HG02973 (cell line): ENCODE data around the gene NMUR1.
"Not testable (repeated sequence)": the region's sequence is repeated elsewhere in the genome, so short reads cannot be mapped to it uniquely, and the experiment has no call there.

Experiments used
- ATAC-seq: cut with Tn5 transposase; IDR thresholded peaks from one replicate; pipeline ENCODE4 v1.9.1; 2021; ENCODE audit warnings: moderate library complexity; ENCODE audit not compliant: unreplicated experiment

The NMUR1 gene, protein sequence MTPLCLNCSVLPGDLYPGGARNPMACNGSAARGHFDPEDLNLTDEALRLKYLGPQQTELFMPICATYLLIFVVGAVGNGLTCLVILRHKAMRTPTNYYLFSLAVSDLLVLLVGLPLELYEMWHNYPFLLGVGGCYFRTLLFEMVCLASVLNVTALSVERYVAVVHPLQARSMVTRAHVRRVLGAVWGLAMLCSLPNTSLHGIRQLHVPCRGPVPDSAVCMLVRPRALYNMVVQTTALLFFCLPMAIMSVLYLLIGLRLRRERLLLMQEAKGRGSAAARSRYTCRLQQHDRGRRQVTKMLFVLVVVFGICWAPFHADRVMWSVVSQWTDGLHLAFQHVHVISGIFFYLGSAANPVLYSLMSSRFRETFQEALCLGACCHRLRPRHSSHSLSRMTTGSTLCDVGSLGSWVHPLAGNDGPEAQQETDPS

DNA sequence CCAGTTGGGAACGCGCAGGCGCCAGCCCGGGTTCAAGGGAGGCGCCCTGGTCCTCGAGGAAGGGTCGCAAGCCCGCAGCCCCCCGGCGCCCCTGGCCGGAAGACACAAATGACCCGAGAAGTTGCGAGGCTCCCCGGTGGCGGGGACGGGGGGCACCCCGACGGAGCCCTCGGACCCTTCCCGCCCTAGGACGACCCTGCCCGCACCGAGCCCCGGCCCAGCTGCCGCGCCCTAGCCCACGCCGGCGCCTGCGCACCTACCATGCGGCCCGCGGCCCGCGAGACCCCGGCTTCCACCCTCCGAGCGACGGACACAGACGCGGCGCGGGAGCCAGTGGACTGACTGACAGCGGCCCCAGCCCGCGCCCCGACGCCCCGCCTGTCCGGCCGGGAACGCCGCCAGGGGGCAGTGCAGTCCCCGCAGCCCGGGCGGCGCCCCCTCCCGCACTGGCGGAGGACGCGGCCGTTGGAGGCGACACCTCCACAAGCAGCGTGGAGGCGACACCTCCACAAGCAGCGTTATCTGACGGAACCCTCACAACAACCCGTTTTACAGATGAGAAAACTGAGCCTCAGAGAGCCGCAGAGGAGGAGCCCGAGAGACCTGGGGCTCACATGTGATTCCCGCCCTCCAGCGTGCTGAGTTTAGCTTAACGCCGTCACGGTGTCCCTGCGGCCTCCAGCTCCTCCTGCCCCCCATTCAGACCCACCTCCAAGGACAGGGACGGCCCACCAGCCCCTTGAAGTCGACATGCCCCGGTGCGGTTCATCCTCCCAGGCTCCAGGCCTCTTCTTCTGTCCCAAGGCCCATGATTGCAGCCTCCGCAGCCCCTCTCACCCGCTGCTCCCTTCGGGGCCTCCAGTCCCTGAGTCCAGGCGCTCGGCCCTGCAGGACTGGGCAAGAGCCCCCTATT, at the start of gene NMUR1:
NMUR1 (minus strand) TSS at position 347 of the 913 bp plus-strand sequence; CDS start at position 263, 84 bp downstream.
- ATAC-seq: no peak

GRCh38 chr2:231579560-231579959, 49.3 kb upstream of the NMUR1 start:
- ATAC-seq: no peak

GRCh38 chr2:231578655-231579054, 48.4 kb upstream of the NMUR1 start:
- ATAC-seq: not testable (repeated sequence)

DNA sequence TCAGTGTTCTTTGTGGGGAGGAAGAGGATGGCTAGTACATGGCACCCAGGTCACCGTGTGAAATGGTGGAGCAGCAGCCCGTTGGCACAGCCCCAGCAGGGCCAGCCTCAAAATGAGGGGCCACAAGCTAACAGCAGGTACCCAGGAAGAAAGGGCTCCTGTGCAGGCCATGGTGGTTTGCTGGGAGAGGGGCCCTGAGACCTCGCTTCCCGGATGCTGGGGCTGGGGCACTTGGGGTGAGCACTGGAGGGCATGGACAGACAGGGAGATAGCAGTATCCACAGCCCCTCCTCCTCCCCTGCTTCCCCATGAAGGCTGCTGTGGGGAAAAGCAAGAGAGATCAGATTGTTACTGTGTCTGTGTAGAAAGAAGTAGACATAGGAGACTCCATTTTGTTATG, 46.2 kb upstream of the NMUR1 start:
- no peak for ATAC-seq

GRCh38 chr2:231575612-231576256, 45.5 kb upstream of the NMUR1 start:
- ATAC-seq: no peak

- no peak for ATAC-seq
Measured at GRCh38 chr2:231573698-231574421, 43.6 kb upstream of the NMUR1 start.

- no peak for ATAC-seq
Measured at GRCh38 chr2:231573096-231573495, 42.9 kb upstream of the NMUR1 start.

DNA sequence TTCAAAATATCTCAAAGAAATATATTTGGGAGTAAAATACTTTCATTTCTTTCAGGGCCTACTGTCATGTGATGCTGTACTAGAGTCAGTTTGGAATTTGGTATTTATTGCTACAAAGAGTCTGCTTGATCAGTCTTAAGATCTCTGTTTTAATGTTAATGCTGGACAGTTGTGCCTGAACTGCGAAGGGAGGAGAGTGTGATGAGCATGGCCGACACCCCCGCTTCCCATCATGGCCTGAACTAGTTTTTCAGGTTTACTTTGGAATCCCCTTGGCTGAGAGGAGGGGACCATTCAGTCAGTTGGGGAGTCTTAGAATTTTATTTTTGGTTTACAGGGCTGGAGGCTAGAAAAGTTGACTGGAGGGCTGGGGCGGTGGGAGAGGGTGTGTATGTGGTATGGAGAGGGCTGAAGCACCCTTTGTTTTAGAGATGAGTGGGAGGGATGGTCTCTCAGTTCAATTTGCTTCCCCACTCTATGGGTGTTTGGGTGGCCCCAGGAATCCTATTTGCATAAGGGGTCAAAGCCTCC, 41.5 kb upstream of the NMUR1 start:
- no peak for ATAC-seq

- ATAC-seq: not testable (repeated sequence)
Measured at GRCh38 chr2:231570915-231571314, 40.7 kb upstream of the NMUR1 start.

DNA sequence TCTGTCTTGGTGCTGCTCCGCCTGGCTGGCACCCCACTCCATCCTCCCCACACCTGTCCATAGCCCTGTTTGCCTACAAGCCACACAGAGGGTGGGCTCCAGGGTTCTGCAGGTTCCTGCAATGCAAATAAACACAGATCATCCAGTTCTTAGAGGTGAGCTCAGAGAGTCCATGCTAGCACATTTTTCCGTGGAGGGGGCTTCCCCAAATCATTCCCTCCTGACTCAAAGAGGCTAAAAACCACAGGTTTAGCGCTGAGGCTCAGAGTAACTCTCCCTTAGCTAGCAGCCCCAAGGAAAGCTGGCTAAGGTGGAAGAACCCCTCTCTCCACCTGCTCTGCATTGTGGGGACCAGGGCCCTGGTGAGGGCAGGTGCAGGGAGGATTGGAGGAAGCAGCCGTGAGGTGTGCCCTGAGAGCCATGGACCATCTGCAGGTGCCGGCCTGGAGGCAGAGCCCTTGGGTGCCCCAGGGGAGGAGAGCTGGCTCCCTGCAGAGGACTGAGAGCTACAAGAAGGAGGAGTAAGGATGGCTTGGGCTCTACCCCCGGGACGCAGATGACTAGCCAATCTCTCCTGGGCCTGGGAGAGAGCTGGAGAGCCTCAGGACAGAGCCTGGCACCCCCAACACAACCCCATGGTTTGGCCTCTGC, 38.7 kb upstream of the NMUR1 start:
- no peak for ATAC-seq

- ATAC-seq: no peak
Measured at GRCh38 chr2:231568098-231568784, 38.0 kb upstream of the NMUR1 start.

- ATAC-seq: no peak
Measured at GRCh38 chr2:231567159-231567558, 36.9 kb upstream of the NMUR1 start.

DNA sequence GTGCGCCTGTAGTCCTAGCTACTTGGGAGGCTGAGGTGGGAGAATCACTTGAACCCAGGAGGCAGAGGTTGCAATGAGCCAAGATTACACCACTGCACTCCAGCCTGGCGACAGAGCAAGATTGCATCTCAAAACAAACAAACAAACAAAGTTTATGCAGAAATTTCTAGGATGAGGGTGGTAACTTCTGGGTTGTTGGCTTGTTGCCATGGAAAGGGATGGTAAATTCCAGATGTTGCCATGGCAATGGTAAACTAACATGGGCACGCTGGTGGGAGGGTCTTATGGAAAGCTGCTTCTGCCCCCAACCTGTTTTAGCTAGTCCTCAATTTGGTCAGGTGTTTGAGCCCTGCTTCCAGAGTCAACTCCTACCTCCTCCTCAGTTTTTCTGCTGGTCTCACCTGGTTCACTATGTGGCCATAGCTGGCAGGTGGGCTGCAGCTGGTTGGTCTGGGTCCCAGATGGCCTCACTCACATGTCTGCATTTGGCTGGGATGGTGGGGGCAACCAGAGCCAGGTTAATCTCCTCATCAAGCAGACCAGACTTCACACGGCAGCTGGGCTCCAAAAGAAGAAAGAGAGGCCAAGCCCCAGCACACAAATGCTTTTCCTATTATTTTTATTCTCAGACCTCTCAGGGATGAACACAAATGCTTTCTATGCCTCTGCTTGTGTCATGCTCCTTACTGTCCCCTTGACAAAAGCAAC, 35.8 kb upstream of the NMUR1 start:
- ATAC-seq: no peak

DNA sequence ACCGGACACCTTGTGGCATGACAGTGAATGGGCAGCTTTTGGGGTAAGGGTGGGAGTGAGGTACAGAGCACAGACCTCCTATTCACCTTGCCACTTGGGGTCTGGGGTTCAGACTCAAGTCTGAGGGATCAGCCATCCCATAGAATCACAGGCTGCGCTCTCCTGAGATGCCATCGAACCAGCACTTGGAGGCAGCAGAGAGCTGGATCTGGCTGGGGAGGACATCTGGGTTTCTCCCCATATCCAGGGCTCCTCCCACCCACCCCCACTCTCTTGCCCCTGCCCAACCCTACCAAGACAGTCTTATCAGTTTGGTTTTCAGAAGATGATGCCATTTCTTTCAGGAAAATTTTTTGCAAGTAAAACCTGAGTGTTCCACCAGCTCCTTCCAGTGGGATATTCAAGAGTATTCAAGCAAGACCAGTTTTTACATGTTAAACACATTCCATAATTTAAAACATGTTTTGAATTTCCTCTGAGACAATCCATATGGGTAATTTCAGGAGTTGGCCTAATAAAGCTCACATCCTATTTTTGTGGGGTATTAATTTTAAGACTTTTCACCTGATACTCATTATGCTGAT, 33.2 kb upstream of the NMUR1 start:
- no peak for ATAC-seq

GRCh38 chr2:231557571-231558217, 27.4 kb upstream of the NMUR1 start:
- ATAC-seq: peak; percentile 80

DNA sequence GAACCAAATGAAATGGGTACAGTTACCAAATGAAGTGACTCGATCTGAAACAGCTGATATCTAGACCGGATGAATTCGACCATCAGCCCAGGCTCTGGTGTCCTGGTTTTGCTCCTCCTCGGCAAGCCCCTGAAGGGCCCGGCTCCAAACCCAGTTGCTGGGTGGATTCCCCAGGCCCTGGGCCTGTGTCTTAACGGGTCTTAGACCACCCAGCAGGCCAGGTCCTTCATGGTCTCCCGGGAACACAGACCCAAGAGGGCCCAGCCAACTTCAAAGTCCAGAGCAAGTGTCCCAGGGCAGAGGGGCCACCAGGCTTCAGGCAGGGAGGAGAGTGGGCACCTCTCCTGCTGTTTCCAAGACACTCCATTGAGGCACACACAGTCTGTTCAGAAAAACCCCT, 26.7 kb upstream of the NMUR1 start:
- no peak for ATAC-seq

DNA sequence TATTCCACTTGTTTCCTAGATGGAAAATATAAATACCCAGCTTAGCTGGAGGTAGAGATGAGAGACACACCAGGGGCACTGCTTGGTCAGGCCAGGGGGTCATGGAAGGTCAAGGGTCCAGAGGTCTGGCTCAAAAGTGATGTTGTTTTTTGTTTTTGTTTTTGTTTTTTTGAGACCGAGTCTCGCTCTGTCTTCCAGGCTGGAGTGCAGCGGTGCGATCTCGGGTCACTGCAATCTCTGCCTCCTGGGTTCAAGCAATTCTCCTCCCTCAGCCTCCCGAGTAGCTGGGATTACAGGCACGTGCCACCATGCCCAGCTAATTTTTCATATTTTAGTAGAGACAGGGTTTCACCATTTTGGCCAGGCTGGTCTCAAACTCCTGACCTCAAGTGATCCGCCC, 26.3 kb upstream of the NMUR1 start:
- ATAC-seq: not testable (repeated sequence)
